Measurements from ENCODE around the gene TCEAL7. TPM values are rescaled to one million over a fixed set of nuclear protein-coding genes. Genes with fewer than 3 reads are reported as not detected.

Gene TCEAL7
- total and polyA plus RNA-seq, 9 of the 15 experiments (the other 6 are each of a cell fraction or from before 2014, with no cell fraction given) = 0.07 to 0.34 (median 0.13) TPM; not detected in 4

DNA sequence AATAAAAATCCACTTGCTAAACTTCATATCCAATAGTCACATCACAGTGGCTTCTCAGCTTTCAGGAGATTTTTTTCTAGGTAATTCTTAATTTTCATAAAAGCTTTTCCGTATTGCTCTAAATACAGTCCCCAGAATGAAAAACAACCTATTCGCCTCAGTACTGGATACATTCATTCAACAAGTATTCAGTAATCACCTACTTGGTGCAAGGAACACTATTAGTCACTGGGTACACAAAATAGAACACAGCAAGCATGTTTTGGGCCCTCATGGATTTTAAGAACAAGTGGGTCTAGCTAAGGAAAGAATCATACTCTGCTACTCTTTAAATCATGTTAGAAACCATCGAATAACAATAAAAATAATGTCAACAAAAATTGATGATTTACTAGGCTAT lies 43.5 kb downstream of the TCEAL7 start (continued):
- TF ChIP-seq, protein P1, sequence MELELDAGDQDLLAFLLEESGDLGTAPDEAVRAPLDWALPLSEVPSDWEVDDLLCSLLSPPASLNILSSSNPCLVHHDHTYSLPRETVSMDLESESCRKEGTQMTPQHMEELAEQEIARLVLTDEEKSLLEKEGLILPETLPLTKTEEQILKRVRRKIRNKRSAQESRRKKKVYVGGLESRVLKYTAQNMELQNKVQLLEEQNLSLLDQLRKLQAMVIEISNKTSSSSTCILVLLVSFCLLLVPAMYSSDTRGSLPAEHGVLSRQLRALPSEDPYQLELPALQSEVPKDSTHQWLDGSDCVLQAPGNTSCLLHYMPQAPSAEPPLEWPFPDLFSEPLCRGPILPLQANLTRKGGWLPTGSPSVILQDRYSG (tag; conservative IDR thresholded peaks at IDR 0.05; ENCODE audit: low read depth) = no peak
- TF ChIP-seq KAT7 (CRISPR knock-in tag; IDR thresholded peaks at IDR 0.05; ENCODE audit: borderline replicate concordance) (no peak), PHF21A (IDR thresholded peaks at IDR 0.05; ENCODE audit: borderline replicate concordance, low read depth) (no peak), ARNT (IDR thresholded peaks at IDR 0.05) (no peak), U2AF1 (optimal IDR thresholded peaks at IDR 0.05; ENCODE audit: low read depth, low read length) (no peak)

DNA sequence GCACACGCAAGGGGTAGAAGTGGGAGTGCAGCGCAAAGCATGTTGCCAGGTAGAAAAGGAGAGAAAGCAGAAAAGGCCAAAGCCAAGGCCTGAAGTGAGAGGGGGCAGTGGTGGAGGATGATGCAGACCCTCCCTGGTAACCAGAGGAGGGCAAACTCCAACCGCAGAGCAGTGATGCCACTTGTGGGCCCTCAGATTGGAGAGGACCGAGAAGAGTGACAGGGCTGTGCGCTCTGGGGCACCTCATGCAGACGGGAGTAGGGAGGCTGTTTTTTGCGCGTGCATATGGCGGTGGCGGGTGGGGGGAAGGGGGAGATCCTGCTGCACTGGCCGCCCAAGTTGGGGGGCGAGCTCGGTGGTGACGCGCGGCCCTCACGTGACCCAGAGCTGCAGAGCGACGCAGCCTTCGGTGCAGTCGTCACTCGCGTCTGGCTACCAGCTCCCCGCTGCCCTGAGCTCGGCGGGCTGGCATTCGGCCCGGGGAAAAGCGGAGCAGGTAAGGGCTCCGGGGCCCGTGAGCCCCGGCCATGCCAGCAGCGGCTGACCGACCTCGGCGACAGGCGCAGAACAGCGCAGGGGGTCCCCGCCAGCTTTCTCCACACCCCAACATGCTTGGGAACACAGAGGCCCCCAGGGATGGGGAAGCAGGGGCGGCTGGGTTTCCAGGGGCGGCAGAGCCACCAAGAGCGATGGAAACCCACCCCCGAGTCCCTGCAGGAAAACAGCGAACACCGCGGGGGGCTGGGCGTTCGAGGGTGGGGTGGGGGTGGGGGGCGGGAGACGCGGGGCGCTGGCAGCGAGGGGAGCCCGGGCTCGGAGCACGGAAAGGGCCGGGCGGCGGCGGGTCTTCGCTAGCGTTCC lies 46.3 kb downstream of the TCEAL7 start, which contains the start of gene BEX3:
TSS of gene BEX3 (plus strand) at position 421 of the 861 bp plus-strand sequence. CDS start 984 bp downstream, outside the sequence.
- Histone ChIP-seq H3K79me2 (ENCODE audit: control insufficient read depth, insufficient read depth, low read length) (no peaks in the 10 kb centered on the region), H3K27ac (ENCODE audit: extremely low read depth, low read depth, low read length) (no peak within 1 kb of the TSS), H3K9ac (ENCODE audit: insufficient read depth in 1 of 2, low read depth in 2 of 2, low read length in 2 of 2) (no peak within 1 kb of the TSS), H3K4me2 (ENCODE audit: insufficient read depth, low read length) (no peak within 1 kb of the TSS), H3K36me3 (ENCODE audit: control insufficient read depth, insufficient read depth, low read length) (no peaks in the 10 kb centered on the region), H3K9me1 (ENCODE audit: control insufficient read depth, insufficient read depth, low read length) (no peaks in the 10 kb centered on the region), H3K27me3 (ENCODE audit: control insufficient read depth in 2 of 2, insufficient read depth in 2 of 2, low read length in 2 of 2) (no peaks in the 10 kb centered on the region), H3K4me1 (replicated peaks in 1 of 2; ENCODE audit: control insufficient read depth in 2 of 2, insufficient read depth in 2 of 2, low read length in 2 of 2) (no peaks in the 10 kb centered on the region), H2AFZ (ENCODE audit: low read depth, low read length) (no peak within 1 kb of the TSS), H4K20me1 (replicated peaks; ENCODE audit: control insufficient read depth, insufficient read depth, low read length) (no peaks in the 10 kb centered on the region), H3K9me3 (replicated peaks; ENCODE audit: control insufficient read depth, insufficient read depth, low read depth, low read length) (no peaks in the 10 kb centered on the region), H3K4me3 (no peak within 1 kb of the TSS)
- intact Hi-C loops (cut with micrococcal nuclease) (no loop called here), in situ Hi-C loops (cut with MboI) (no loop called here)
- no TSS peak for BruUV-seq (replicated peaks)
- ChIA-PET CTCF (ENCODE audit: low intra/inter-chr PET ratio) (no interaction called here), POLR2A (no interaction called here)
- FAIRE-seq (no peak), ATAC-seq (no peak), DNase-seq (ENCODE audit: extremely low read depth in 1 of 4, low spot score in 3 of 4) (no peak)
- WGBS (ENCODE audit: insufficient coverage, low coverage, missing lambda C conversion rate) = 43% methylated on average over 6 of the region's 62 CpGs
- TF ChIP-seq TBL1XR1 (IDR thresholded peaks at IDR 0.05; ENCODE audit: low read length in 2 of 2) (no peak), NONO (IDR thresholded peaks at IDR 0.05; ENCODE audit: low read depth in 2 of 2, low read length in 1 of 2) (no peak), MEIS2 (IDR thresholded peaks at IDR 0.05; ENCODE audit: partially characterized antibody) (no peak), ZNF707 (CRISPR knock-in tag; conservative IDR thresholded peaks at IDR 0.05) (no peak), MXI1 (IDR thresholded peaks at IDR 0.05; ENCODE audit: low read depth, low read length) (no peak), ZNF23 (CRISPR knock-in tag; IDR thresholded peaks at IDR 0.05) (no peak), EWSR1 (IDR thresholded peaks at IDR 0.05; ENCODE audit: borderline replicate concordance, low read depth, partially characterized antibody) (no peak), TBP (optimal IDR thresholded peaks at IDR 0.05; ENCODE audit: low read depth, low read length) (no peak), SMAD4 (CRISPR knock-in tag; conservative IDR thresholded peaks at IDR 0.05) (no peak), ETV6 (IDR thresholded peaks at IDR 0.05; ENCODE audit: borderline replicate concordance in 1 of 2, low read depth in 2 of 2, low read length in 1 of 2) (no peak), ETV6 (CRISPR knock-in tag; IDR thresholded peaks at IDR 0.05; ENCODE audit: borderline replicate concordance) (no peak), KDM5B (IDR thresholded peaks at IDR 0.05; ENCODE audit: insufficient replicate concordance, low read depth, low read length) (no peak)
- TF ChIP-seq, protein P2, sequence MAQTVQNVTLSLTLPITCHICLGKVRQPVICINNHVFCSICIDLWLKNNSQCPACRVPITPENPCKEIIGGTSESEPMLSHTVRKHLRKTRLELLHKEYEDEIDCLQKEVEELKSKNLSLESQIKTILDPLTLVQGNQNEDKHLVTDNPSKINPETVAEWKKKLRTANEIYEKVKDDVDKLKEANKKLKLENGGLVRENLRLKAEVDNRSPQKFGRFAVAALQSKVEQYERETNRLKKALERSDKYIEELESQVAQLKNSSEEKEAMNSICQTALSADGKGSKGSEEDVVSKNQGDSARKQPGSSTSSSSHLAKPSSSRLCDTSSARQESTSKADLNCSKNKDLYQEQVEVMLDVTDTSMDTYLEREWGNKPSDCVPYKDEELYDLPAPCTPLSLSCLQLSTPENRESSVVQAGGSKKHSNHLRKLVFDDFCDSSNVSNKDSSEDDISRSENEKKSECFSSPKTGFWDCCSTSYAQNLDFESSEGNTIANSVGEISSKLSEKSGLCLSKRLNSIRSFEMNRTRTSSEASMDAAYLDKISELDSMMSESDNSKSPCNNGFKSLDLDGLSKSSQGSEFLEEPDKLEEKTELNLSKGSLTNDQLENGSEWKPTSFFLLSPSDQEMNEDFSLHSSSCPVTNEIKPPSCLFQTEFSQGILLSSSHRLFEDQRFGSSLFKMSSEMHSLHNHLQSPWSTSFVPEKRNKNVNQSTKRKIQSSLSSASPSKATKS (CRISPR knock-in tag; IDR thresholded peaks at IDR 0.05) = no peak

All from K562 (cell line).